GM20000 (cell line): ENCODE data around the gene LRRFIP1.

Experiments
- DNase-seq: peaks from one replicate; pipeline ENCODE4 v3.0.0; 2012; ENCODE audit warnings: low spot score
- CTCF ChIP-seq: IDR thresholded peaks from 2 replicates; pipeline ENCODE4 v1.5.1; 2012; ENCODE audit warnings: mild to moderate bottlenecking, control low read depth; ENCODE audit errors: extremely low read depth, missing control alignments

LRRFIP1 gene

GRCh38 chr2:237732790-237733381 is 105.5 kb downstream of the LRRFIP1 start:
- TF ChIP-seq CTCF: no peak
- no peak for DNase-seq

GRCh38 chr2:237733677-237734300 is 106.4 kb downstream of the LRRFIP1 start:
- DNase-seq: no peak

GRCh38 chr2:237734905-237735623 is 107.7 kb downstream of the LRRFIP1 start:
- no peak for TF ChIP-seq CTCF
- no peak for DNase-seq

More at GRCh38 chr2:237733677-237734300, 106.4 kb downstream of the LRRFIP1 start:
- TF ChIP-seq CTCF: no peak

- no peak for TF ChIP-seq CTCF
- no peak for DNase-seq
Measured at GRCh38 chr2:237735798-237736197, 108.4 kb downstream of the LRRFIP1 start.

- no peak for DNase-seq
- no peak for TF ChIP-seq CTCF
Measured at GRCh38 chr2:237736783-237737182, 109.4 kb downstream of the LRRFIP1 start.

GRCh38 chr2:237737196-237737865 is 109.9 kb downstream of the LRRFIP1 start:
- no peak for DNase-seq

More at GRCh38 chr2:237737196-237737865, 109.9 kb downstream of the LRRFIP1 start:
- no peak for TF ChIP-seq CTCF
